Smooth muscle cell (in vitro differentiated cells): ENCODE results near the gene RIMS4. TPM values are rescaled to one million over a fixed set of nuclear protein-coding genes. Genes with fewer than 3 reads are reported as not detected.

Experiments
- DNase-seq: peaks from one replicate; lab custom pipeline; 2025; ENCODE audit not compliant: unreplicated experiment; lab: John Stamatoyannopoulos, UW
- H2AFZ ChIP-seq: fragments of 200-600 bp; sonication (generic); 2 replicates; pipeline ENCODE4 v1.6.0; 2016; ENCODE audit warnings: antibody characterized with exemption, low read depth, mild to moderate bottlenecking
- H3F3A ChIP-seq: fragments of 200-600 bp; sonication (generic); 2 replicates; pipeline ENCODE4 v1.6.0; 2017; ENCODE audit warnings: antibody characterized with exemption, low read depth
- H3K27ac ChIP-seq: fragments of 200-600 bp; sonication (generic); 2 replicates; pipeline ENCODE4 v1.5.1; 2016; ENCODE audit warnings: low read depth, mild to moderate bottlenecking
- H3K27me3 ChIP-seq: fragments of 200-600 bp; sonication (generic); 2 replicates; pipeline ENCODE4 v1.6.1; 2016; ENCODE audit warnings: low read depth, mild to moderate bottlenecking
- H3K36me3 ChIP-seq: fragments of 200-600 bp; sonication (generic); 2 replicates; pipeline ENCODE4 v1.5.1; 2016; ENCODE audit warnings: low read depth
- H3K4me1 ChIP-seq: fragments of 200-600 bp; sonication (generic); 2 replicates; pipeline ENCODE4 v1.5.1; 2016; ENCODE audit warnings: low read depth
- H3K4me2 ChIP-seq: fragments of 200-600 bp; sonication (generic); 2 replicates; pipeline ENCODE4 v1.6.0; 2016; ENCODE audit warnings: mild to moderate bottlenecking
- H3K4me3 ChIP-seq: fragments of 200-600 bp; sonication (generic); 2 replicates; pipeline ENCODE4 v1.5.1; 2016; ENCODE audit warnings: mild to moderate bottlenecking
- H3K79me2 ChIP-seq: fragments of 200-600 bp; sonication (generic); 2 replicates; pipeline ENCODE4 v1.6.0; 2016; ENCODE audit warnings: low read depth, mild to moderate bottlenecking
- H3K9ac ChIP-seq: fragments of 200-600 bp; sonication (generic); 2 replicates; pipeline ENCODE4 v1.6.0; 2016; ENCODE audit warnings: low read depth
- H3K9me3 ChIP-seq: fragments of 200-600 bp; sonication (generic); replicated peaks from 2 replicates; pipeline ENCODE4 v1.5.1; 2016; ENCODE audit warnings: low read depth
- H4K20me1 ChIP-seq: fragments of 200-600 bp; sonication (generic); 2 replicates; pipeline ENCODE4 v1.6.0; 2016; ENCODE audit warnings: low read depth
- WGBS: methylation state at CpG from one replicate; pipeline ENCODE4 v1.1.7; 2016; ENCODE audit warnings: low lambda C conversion rate; 5-methylcytosine and 5-hydroxymethylcytosine counted together
- polyA plus RNA-seq: library from polyadenylated mRNA; unstranded; fragments of >200 nt; fragmentation: Nextera tagmentation; extraction: Ambion mirVana; gene quantifications from 2 replicates; pipeline ENCODE4 v1.2.1, GENCODE V29; 2016
- total RNA-seq: library from RNA; depleted of rRNA; stranded (reverse); fragments of >200 nt; gene quantifications from 2 replicates; pipeline ENCODE4 v1.2.3, GENCODE V29; 2014
- TF ChIP-seq, protein P1 (sequence below): fragments of 200-600 bp; sonication (generic); IDR thresholded peaks from 2 replicates; pipeline ENCODE4 v1.5.1; 2017; ENCODE audit warnings: borderline replicate concordance, mild to moderate bottlenecking, antibody characterized with exemption; ENCODE audit not compliant: insufficient read depth, poor library complexity, severe bottlenecking

RIMS4 gene
- total and polyA plus RNA-seq, 2 experiments from 2014 or later, result not detected

GRCh38 chr20:44849703-44850102 is 39.4 kb upstream of the RIMS4 start:
- no peak overlapping the region for H3K4me3 ChIP-seq
- no peak for DNase-seq
- no peak overlapping the region for H3K9ac ChIP-seq
- H3K4me1 ChIP-seq, result no peaks in the 10 kb centered on the region
- TF ChIP-seq, protein P1, sequence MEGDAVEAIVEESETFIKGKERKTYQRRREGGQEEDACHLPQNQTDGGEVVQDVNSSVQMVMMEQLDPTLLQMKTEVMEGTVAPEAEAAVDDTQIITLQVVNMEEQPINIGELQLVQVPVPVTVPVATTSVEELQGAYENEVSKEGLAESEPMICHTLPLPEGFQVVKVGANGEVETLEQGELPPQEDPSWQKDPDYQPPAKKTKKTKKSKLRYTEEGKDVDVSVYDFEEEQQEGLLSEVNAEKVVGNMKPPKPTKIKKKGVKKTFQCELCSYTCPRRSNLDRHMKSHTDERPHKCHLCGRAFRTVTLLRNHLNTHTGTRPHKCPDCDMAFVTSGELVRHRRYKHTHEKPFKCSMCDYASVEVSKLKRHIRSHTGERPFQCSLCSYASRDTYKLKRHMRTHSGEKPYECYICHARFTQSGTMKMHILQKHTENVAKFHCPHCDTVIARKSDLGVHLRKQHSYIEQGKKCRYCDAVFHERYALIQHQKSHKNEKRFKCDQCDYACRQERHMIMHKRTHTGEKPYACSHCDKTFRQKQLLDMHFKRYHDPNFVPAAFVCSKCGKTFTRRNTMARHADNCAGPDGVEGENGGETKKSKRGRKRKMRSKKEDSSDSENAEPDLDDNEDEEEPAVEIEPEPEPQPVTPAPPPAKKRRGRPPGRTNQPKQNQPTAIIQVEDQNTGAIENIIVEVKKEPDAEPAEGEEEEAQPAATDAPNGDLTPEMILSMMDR, result no peak
- H3K27me3 ChIP-seq, result no peaks in the 10 kb centered on the region
- H2AFZ ChIP-seq, result no peak overlapping the region
- H3K79me2 ChIP-seq, result no peaks in the 10 kb centered on the region
- 83% methylated on average over 1 of the region's 1 CpG for WGBS
- H3F3A ChIP-seq, result no peaks in the 10 kb centered on the region
- no peaks in the 10 kb centered on the region for H4K20me1 ChIP-seq
- H3K9me3 ChIP-seq, result no peaks in the 10 kb centered on the region
- H3K4me2 ChIP-seq, result no peak overlapping the region
- no peak overlapping the region for H3K27ac ChIP-seq
- H3K36me3 ChIP-seq, result no peaks in the 10 kb centered on the region

DNA sequence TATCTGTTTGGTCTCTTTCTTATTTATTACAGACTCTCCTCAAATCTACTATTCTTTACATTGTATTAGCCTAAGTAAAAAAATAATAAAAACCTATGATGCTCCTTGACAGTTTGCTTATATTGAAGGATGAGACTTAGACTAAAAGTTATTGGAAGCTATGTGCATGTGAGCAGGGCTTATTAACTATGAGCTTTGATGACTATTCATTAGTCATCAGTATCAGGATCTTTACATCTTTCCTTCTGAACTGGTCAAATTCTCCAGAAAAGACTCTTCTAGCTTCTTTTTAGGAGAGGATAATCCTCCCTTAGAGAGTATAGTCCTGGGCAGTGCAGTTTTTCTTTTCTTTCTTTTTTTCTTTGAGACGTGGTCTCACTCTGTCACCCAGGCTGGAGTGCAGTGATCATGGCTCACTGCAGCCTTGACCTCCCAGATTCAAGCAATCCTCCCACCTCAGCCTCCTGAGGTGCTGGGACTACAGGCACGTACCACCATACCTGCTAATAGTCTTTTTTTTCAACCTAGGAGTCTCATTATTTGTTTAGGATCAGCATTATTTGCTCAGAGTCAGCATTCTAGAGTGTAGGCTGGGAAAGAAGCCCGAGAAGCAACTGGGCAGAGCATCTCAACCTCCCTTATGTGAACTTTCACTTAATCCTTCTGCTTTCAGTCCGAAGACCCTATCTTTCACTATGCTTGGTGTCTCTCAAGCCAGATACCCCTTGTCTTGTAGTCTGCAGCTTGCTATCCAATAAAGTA is 38.1 kb upstream of the RIMS4 start:
- Histone ChIP-seq H3K27me3 (no peaks in the 10 kb centered on the region), H3K9ac (no peak overlapping the region), H4K20me1 (no peaks in the 10 kb centered on the region), H3K9me3 (no peaks in the 10 kb centered on the region), H3K4me2 (no peak overlapping the region), H2AFZ (no peak overlapping the region), H3K4me3 (no peak overlapping the region), H3K27ac (no peak overlapping the region), H3K36me3 (no peaks in the 10 kb centered on the region), H3K79me2 (no peaks in the 10 kb centered on the region), H3K4me1 (no peaks in the 10 kb centered on the region), H3F3A (no peaks in the 10 kb centered on the region)
- WGBS, result 80% methylated on average over 4 of the region's 4 CpGs
- no peak for DNase-seq
- TF ChIP-seq, protein P1, result no peak

GRCh38 chr20:44843876-44844275 is 33.5 kb upstream of the RIMS4 start:
- DNase-seq, result no peak
- no peak overlapping the region for H2AFZ ChIP-seq
- no peak overlapping the region for H3K4me3 ChIP-seq
- H3K4me1 ChIP-seq, result no peaks in the 10 kb centered on the region
- H3K36me3 ChIP-seq, result no peaks in the 10 kb centered on the region
- H3F3A ChIP-seq, result no peaks in the 10 kb centered on the region
- H4K20me1 ChIP-seq, result no peaks in the 10 kb centered on the region
- TF ChIP-seq, protein P1, result no peak
- H3K27me3 ChIP-seq, result no peaks in the 10 kb centered on the region
- H3K9me3 ChIP-seq, result no peaks in the 10 kb centered on the region
- no peak overlapping the region for H3K4me2 ChIP-seq
- H3K9ac ChIP-seq, result no peak overlapping the region
- H3K27ac ChIP-seq, result no peak overlapping the region
- 85% methylated on average over 5 of the region's 5 CpGs for WGBS
- no peaks in the 10 kb centered on the region for H3K79me2 ChIP-seq

GRCh38 chr20:44841955-44842354 is 31.6 kb upstream of the RIMS4 start:
- no peak for DNase-seq
- Histone ChIP-seq H3K27ac (no peak overlapping the region), H3K4me2 (no peak overlapping the region), H3F3A (no peaks in the 10 kb centered on the region), H3K79me2 (no peaks in the 10 kb centered on the region), H3K36me3 (no peaks in the 10 kb centered on the region), H3K9me3 (no peaks in the 10 kb centered on the region), H3K27me3 (peaks cover 6% of the 10 kb centered on the region), H3K4me1 (no peaks in the 10 kb centered on the region), H3K9ac (no peak overlapping the region), H4K20me1 (no peaks in the 10 kb centered on the region), H2AFZ (no peak overlapping the region), H3K4me3 (no peak overlapping the region)
- TF ChIP-seq, protein P1, result no peak
- 77% methylated on average over 6 of the region's 6 CpGs for WGBS
